Left colon (tissue), 2 donors: ENCODE results near the gene ABLIM1. TPM values are rescaled to one million over a fixed set of nuclear protein-coding genes. Genes with fewer than 3 reads are reported as not detected.

Source experiments
- total RNA-seq, 2 donors: library from RNA; stranded (reverse); fragmentation: NEBNext Ultra II Directional; extraction: Animal tissue kit (Norgen Biotek cat#: 25700); gene quantifications; one replicate each; pipeline ENCODE4 v1.2.1, GENCODE V29; 2021
- donor health status: DM: no; HTN: no; CAD: no.
- donor health status: DM: yes; HTN: yes; CAD: no.

The ABLIM1 gene
- total RNA-seq, 2 donors from 2014 or later = 107 to 118 TPM

Other genes starting within 250 kb of the ABLIM1 start
- gene FHIP2A, start 163.5 kb upstream of the ABLIM1 start, total RNA-seq = 10 to 100 TPM; 15.1 to 15.7 TPM